ENCODE measurements around the gene PKNOX2.

GRCh38 chr11:125468025-125468424 is 303.5 kb downstream of the PKNOX2 start:
- TF ChIP-seq CTCF (IDR thresholded peaks at IDR 0.05; ENCODE audit: low read depth, low read length, missing input control) (no peak), MAX (IDR thresholded peaks at IDR 0.05) (no peak), JUND (IDR thresholded peaks at IDR 0.05) (no peak), YY1 (IDR thresholded peaks at IDR 0.05) (no peak), RAD21 (IDR thresholded peaks at IDR 0.05) (no peak), ZBTB33 (IDR thresholded peaks at IDR 0.05) (no peak), REST (IDR thresholded peaks at IDR 0.05) (no peak), GABPA (IDR thresholded peaks at IDR 0.05 in 1 of 2, conservative IDR thresholded peaks at IDR 0.05 in 1 of 2) (no peak), FOXA1 (IDR thresholded peaks at IDR 0.05) (no peak)
